Caco-2 (cell line): ENCODE results near the gene C5orf22. TPM values are rescaled to one million over a fixed set of nuclear protein-coding genes. Genes with fewer than 3 reads are reported as not detected.

Experiments
- BruUV-seq: library from RNA; stranded (reverse); fragments of 400-500 nt; replicated peaks from 2 replicates; lab custom pipeline; 2021; lab: Mats Ljungman, UMichigan
- CTCF ChIA-PET: fragments of 300-600 bp; sonication (Branson Sonifier 250); formaldehyde crosslinking; loops from one replicate; lab custom pipeline; 2022; ENCODE audit warnings: antibody characterized with exemption; lab: Charles Lee
- POLR2A ChIA-PET: fragments of 300-600 bp; sonication (Branson Sonifier 250); formaldehyde crosslinking; loops from one replicate; lab custom pipeline; 2022; ENCODE audit warnings: antibody characterized with exemption; lab: Charles Lee
- DNase-seq, 2 experiments: peaks; one replicate each; pipeline versions ENCODE4 v3.0.0 to v3.0.0-alpha.2; 2020 to 2022
- H3K27me3 ChIP-seq: replicated peaks from 2 replicates; pipeline ENCODE4 v1.6.0; 2011; ENCODE audit warnings: low read length; ENCODE audit not compliant: control insufficient read depth, insufficient read depth
- H3K36me3 ChIP-seq: 2 replicates; pipeline ENCODE4 v1.5.1; 2011; ENCODE audit warnings: low read length; ENCODE audit not compliant: control insufficient read depth, insufficient read depth
- H3K4me1 ChIP-seq: fragments of 250-450 bp; sonication (Bioruptor Pico); 2 replicates; pipeline ENCODE4 v1.5.1; 2020; ENCODE audit warnings: mild to moderate bottlenecking
- H3K4me3 ChIP-seq: 2 replicates; pipeline ENCODE4 v1.5.1; 2011; ENCODE audit warnings: low read depth, mild to moderate bottlenecking, control low read depth, low read length
- H3K9me3 ChIP-seq: fragments of 250-450 bp; sonication (Bioruptor Pico); 2 replicates; pipeline ENCODE4 v1.5.1; 2020; ENCODE audit warnings: mild to moderate bottlenecking, moderate library complexity
- H3K27ac Mint-ChIP-seq: one replicate; pipeline ENCODE4 v1.8.0; 2022; ENCODE audit warnings: mixed read lengths; ENCODE audit not compliant: unreplicated experiment
- H3K27me3 Mint-ChIP-seq: one replicate; pipeline ENCODE4 v1.8.0; 2022; ENCODE audit warnings: mixed read lengths; ENCODE audit not compliant: insufficient read depth, unreplicated experiment
- H3K36me3 Mint-ChIP-seq: one replicate; pipeline ENCODE4 v1.8.0; 2022; ENCODE audit warnings: mild to moderate bottlenecking, mixed read lengths; ENCODE audit not compliant: insufficient read depth, unreplicated experiment
- H3K4me1 Mint-ChIP-seq: one replicate; pipeline ENCODE4 v1.8.0; 2022; ENCODE audit warnings: low read depth, mixed read lengths; ENCODE audit not compliant: unreplicated experiment
- H3K4me3 Mint-ChIP-seq: one replicate; pipeline ENCODE4 v1.8.0; 2022; ENCODE audit warnings: mild to moderate bottlenecking, moderate library complexity, mixed read lengths; ENCODE audit not compliant: unreplicated experiment
- H3K9me3 Mint-ChIP-seq: one replicate; pipeline ENCODE4 v1.8.0; 2022; ENCODE audit warnings: mixed read lengths; ENCODE audit not compliant: unreplicated experiment
- intact Hi-C: fragments of 100-400 bp; cut with micrococcal nuclease; formaldehyde crosslinking; loops from one replicate; pipeline ENCODE4 v1.10.0; 2022; ENCODE audit not compliant: unreplicated experiment
- total RNA-seq: library from RNA; stranded (reverse); gene quantifications from 2 replicates; pipeline ENCODE4 v1.2.3, GENCODE V29; 2022
- TF ChIP-seq, protein P1 (sequence below), 2 experiments: fragments of 200-600 bp in 1 of 2; IDR thresholded peaks; 1 replicate in 1 of 2; 2 replicates in 1 of 2; pipeline versions ENCODE4 v1.5.1 to v1.8.0; 2011 to 2022; ENCODE audit warnings: antibody characterized with exemption in 1 of 2, control low read depth in 1 of 2, inconsistent platforms in 1 of 2, low read depth in 1 of 2, low read length in 1 of 2, mild to moderate bottlenecking in 1 of 2, moderate library complexity in 1 of 2; ENCODE audit not compliant: insufficient read depth in 1 of 2, severe bottlenecking in 1 of 2, unreplicated experiment in 1 of 2

The C5orf22 gene
- total RNA-seq, 1 experiment from 2014 or later = 27.9 TPM

- Histone ChIP-seq H3K27me3 (no peaks in the 10 kb centered on the region), H3K4me3 (no peak overlapping the region), H3K4me1 (no peaks in the 10 kb centered on the region), H3K9me3 (no peaks in the 10 kb centered on the region), H3K36me3 (no peaks in the 10 kb centered on the region)
- TF ChIP-seq, protein P1, sequence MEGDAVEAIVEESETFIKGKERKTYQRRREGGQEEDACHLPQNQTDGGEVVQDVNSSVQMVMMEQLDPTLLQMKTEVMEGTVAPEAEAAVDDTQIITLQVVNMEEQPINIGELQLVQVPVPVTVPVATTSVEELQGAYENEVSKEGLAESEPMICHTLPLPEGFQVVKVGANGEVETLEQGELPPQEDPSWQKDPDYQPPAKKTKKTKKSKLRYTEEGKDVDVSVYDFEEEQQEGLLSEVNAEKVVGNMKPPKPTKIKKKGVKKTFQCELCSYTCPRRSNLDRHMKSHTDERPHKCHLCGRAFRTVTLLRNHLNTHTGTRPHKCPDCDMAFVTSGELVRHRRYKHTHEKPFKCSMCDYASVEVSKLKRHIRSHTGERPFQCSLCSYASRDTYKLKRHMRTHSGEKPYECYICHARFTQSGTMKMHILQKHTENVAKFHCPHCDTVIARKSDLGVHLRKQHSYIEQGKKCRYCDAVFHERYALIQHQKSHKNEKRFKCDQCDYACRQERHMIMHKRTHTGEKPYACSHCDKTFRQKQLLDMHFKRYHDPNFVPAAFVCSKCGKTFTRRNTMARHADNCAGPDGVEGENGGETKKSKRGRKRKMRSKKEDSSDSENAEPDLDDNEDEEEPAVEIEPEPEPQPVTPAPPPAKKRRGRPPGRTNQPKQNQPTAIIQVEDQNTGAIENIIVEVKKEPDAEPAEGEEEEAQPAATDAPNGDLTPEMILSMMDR (IDR thresholded peaks at IDR 0.05; ENCODE audit: insufficient read depth in 1 of 2, low read depth in 1 of 2, low read length in 1 of 2, severe bottlenecking in 1 of 2, unreplicated experiment in 1 of 2) = no peak
- intact Hi-C loops = no loop called here
- Mint-ChIP-seq H3K4me3 (no peak overlapping the region), H3K9me3 (no peaks in the 10 kb centered on the region), H3K27me3 (peaks cover 24% of the 10 kb centered on the region), H3K4me1 (no peaks in the 10 kb centered on the region), H3K36me3 (no peaks in the 10 kb centered on the region), H3K27ac (no peak overlapping the region)
- DNase-seq = no peak
- CTCF ChIA-PET = no interaction called here
- POLR2A ChIA-PET = no interaction called here
- BruUV-seq = no TSS peak
Measured at GRCh38 chr5:31587546-31587945, 55.4 kb downstream of the C5orf22 start.

DNA sequence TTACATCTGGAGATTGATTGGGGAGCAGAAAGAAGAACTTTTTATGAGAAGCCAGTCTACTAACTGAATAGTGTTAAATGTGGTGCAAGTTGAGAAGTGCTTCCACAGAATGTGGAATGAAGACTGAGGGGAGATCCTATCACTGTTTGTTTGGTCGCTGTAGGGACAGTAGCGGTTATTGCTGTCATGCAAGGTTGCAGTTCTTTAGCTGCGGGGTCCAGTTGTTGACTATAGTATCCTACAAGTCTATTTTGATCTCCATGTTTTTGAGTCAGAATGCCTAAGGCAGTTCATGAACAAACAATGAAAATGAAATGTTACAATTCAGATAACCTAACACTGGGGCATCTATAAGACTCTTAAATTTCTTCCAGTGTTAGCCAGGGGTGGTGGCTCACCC, 61.6 kb downstream of the C5orf22 start:
- H3K9me3 ChIP-seq = no peaks in the 10 kb centered on the region
- Mint-ChIP-seq H3K36me3 (no peaks in the 10 kb centered on the region), H3K4me3 (no peak overlapping the region), H3K27me3 (peaks cover 19% of the 10 kb centered on the region), H3K27ac (no peak overlapping the region), H3K4me1 (no peaks in the 10 kb centered on the region), H3K9me3 (no peaks in the 10 kb centered on the region)
- BruUV-seq = no TSS peak
- H3K4me1 ChIP-seq = no peaks in the 10 kb centered on the region
- DNase-seq = no peak
- CTCF ChIA-PET = interaction anchor here (0.6 kb wide), 1 partner anchor 72 kb away, joined by 3 read pairs; no protein-coding TSS in a partner anchor
- no peak overlapping the region for H3K4me3 ChIP-seq
- H3K27me3 ChIP-seq = no peaks in the 10 kb centered on the region
- TF ChIP-seq, protein P1 (IDR thresholded peaks at IDR 0.05; ENCODE audit: insufficient read depth in 1 of 2, low read depth in 1 of 2, low read length in 1 of 2, severe bottlenecking in 1 of 2, unreplicated experiment in 1 of 2) = no peak
- intact Hi-C loops = no loop called here
- no peaks in the 10 kb centered on the region for H3K36me3 ChIP-seq
- POLR2A ChIA-PET = no interaction called here

GRCh38 chr5:31596354-31596753, 64.3 kb downstream of the C5orf22 start:
- Histone ChIP-seq H3K4me3 (no peak overlapping the region), H3K27me3 (no peaks in the 10 kb centered on the region), H3K36me3 (no peaks in the 10 kb centered on the region), H3K4me1 (no peaks in the 10 kb centered on the region), H3K9me3 (no peaks in the 10 kb centered on the region)
- no TSS peak for BruUV-seq
- ChIA-PET CTCF (no interaction called here), POLR2A (no interaction called here)
- DNase-seq = no peak
- Mint-ChIP-seq H3K4me1 (no peaks in the 10 kb centered on the region), H3K27ac (no peak overlapping the region), H3K36me3 (no peaks in the 10 kb centered on the region), H3K9me3 (no peaks in the 10 kb centered on the region), H3K4me3 (no peak overlapping the region), H3K27me3 (peaks cover 17% of the 10 kb centered on the region)
- intact Hi-C loops = no loop called here
- TF ChIP-seq, protein P1 (IDR thresholded peaks at IDR 0.05; ENCODE audit: insufficient read depth in 1 of 2, low read depth in 1 of 2, low read length in 1 of 2, severe bottlenecking in 1 of 2, unreplicated experiment in 1 of 2) = no peak
